Cortex of kidney (tissue), 1 donor: ENCODE measurements around the gene SERPINB7.

Experiments used
- DNase-seq: peaks from one replicate; lab custom pipeline; 2025; lab: John Stamatoyannopoulos, UW

SERPINB7 gene

GRCh38 chr18:63787673-63788072 is 12.5 kb downstream of the SERPINB7 start:
- DNase-seq = no peak

DNA sequence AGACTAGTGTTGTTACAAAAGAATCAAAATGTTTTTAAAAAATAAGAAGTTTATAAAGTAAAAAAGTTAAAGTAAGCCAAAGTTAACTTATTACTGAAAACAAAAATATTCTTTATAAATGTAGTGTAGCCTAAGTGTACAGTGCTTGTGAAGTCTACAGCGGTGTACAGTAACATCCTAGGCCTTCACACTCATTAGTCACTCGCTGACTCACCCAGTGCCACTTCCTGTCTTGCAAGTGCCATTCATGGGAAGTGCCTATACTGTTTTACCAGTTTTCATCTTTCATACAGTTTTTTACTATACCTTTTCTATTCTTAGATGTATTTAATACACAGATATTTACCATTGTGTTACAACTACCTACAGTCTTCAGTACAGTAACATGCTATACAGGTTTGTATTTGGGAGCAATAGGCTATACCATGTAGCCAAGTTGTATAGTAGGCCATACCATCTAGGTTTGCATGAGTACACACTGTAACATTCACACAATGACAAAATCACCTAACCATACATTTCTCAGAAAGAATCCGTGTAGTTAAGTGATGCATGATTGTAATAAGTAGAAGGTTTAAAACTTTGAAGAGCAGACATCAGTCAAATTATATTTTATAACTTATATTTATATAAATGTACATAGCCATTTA is 13.4 kb downstream of the SERPINB7 start:
- no peak for DNase-seq

- DNase-seq = no peak
These were observed 14.1 kb downstream of the SERPINB7 start for GRCh38 chr18:63789327-63789726.

GRCh38 chr18:63795606-63796005 is 20.4 kb downstream of the SERPINB7 start:
- DNase-seq = no peak

DNA sequence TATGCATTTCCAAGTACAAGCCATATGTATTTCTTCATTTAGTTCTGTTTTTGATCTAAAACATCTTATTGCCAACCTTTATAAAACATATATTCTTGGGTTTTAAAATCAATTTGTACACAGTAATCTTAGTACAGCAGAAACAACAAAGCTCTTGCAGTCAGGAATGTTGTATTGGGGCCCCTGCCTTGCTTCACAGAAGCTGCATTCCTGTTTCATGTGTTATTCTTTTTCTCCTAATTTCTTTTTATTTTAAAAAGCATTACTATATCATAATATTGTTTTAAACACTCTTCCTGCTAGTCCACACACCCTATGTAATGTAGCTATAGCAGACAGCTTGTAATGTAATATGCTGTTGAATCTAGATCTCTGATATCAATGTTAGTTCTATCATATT is 24.0 kb downstream of the SERPINB7 start:
- no peak for DNase-seq

DNA sequence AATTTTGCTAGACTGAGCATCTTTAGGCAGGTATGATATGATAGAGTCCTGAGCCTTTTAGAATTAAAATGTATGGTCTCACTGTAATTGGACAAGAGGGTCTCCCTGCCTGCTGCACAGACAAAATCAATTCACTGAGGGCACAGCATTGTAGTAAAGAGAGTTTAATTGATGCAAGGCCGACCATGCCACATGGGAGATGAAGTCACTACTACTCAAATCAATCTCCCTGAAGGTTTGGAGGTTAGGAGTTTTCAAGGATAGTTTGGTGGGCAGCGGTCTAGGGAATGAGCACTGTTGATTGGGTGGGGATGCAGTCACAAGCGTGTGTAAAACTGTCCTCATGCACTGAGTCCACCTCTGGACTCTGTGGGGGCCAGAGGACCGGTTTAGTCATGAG is 26.1 kb downstream of the SERPINB7 start:
- no peak for DNase-seq

GRCh38 chr18:63808125-63808524 is 32.9 kb downstream of the SERPINB7 start:
- DNase-seq = no peak

DNA sequence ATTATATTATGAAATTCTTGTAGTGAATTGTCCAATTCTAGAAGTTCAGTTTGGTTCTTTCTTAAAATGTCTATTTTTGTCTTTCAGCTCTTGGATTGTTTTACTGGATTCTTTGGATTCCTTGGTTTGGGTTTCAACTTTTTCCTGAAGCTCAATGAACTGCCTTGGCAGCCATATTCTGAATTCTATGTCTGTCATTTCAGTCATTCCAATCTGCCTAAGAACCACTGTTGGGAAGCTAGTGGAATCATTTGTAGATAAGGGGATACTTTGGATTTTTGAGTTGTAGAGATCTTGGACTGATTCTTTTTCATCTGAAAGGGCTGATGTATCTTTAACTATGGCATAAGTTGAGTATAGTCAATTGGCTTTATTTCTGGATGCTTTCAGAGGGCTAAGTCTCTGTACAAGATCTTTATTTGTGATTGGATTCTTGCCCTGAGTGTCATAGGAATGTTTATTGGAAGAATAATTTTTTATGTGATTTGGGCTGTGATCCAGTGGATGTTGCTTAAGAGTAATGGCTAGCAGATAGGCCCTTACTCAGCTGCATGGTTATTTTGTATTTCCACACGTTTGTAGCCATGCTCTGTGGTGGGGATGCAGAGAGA is 42.3 kb downstream of the SERPINB7 start:
- no peak for DNase-seq

DNA sequence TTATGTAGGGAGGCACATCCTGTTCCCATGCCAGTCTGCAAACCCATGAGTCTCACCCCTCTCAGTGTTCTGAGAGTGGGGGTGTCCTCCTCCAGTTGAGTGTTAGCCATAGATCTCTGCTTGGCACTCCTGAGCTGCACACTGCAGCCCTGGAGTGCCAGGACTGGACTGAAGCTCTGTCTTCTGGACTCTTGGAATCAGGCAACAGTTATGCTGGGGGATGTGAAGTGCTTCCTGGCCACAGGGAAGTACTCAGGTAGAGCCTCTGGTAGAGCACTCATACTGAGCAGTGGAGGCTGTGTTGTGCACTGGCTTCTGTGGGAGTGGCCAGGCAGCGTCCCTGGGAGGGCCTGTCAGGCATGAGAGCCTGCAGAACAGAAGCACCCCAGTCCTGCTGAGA is 43.0 kb downstream of the SERPINB7 start:
- DNase-seq = no peak

DNA sequence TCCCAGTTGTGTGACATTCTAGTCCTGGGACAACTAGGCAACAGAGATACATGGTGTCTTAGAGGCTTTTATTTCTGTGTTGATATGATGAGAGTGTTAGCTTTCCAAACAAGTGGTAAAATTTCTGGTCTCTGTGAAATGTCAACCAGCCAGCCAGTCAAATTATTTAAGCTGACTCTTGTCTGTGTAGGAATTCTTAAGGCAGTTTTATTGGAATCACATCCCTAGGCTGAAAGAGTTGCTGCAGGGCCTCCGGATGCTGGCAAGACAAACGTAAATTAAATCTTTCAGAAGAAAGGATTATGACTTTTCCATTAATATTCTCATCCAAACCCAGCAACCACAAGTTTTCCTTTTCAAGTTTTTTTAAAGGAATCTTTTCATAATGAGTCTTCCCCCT is 44.6 kb downstream of the SERPINB7 start:
- DNase-seq = no peak

DNA sequence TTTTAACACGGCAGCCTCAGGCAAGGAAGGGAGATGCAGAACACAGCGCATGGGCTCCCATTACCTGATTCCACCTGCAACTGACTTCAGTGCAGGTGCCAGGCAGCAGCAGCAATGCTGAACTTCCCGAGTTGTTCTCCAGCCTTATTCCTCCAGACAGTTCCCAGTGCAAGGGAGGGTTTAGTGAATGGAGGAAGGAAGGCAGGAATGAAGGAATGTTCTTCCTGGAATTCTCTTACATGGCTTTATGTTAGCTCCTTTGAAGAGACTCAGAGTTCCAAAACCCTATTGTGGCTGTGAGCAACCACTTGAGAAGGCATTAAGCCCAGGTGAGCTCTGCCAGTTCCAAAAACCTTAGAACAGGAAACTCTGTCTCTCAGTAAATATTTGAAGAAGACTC is 45.5 kb downstream of the SERPINB7 start:
- no peak for DNase-seq

DNA sequence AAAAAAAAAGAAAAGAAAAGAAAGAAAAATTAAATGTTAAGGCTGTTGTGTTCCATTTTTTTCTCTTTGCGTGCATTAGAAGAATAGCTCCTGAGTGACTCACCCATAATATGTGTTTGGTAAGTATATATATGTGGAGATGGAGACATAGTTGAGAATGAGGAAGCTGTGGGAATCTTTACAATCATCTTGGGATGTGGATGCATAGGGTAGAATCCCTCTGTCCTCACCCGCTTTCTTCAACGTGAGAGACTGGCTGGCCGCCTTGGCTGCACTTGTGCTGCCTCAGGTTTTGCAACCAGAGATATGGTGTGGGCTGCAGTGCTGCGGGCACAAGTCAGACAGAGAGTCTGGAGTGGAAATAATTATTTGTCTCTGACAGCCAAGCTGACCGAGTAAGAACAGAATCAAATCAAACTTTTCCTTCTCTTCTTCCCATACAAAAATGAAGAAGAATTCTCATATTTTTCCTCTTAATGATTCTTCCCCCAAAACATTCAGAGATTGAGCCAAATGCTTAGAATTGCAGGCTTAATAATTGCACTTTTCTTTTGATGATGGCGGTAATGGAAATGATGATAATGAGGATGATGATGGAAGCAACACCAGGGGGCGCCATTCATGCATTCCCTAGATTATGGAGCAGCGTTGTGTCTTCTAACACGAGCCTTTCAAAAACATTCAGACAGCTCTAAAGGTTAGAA is 48.5 kb downstream of the SERPINB7 start:
- no peak for DNase-seq

DNA sequence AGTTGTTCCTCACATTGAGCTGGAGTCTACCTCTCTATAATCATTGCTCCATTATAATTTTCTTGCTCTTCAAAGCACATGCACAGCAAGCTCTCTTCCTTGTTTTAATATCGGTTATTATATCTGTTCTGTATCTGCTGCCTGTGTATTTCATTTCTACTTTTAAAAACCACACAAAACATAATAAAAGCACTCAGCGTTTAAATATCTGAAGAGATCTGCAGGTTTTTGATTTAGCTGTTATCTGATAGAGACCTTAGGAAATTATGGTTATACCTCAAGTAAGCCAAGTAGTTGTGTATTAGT is 49.0 kb downstream of the SERPINB7 start:
- DNase-seq = no peak

DNA sequence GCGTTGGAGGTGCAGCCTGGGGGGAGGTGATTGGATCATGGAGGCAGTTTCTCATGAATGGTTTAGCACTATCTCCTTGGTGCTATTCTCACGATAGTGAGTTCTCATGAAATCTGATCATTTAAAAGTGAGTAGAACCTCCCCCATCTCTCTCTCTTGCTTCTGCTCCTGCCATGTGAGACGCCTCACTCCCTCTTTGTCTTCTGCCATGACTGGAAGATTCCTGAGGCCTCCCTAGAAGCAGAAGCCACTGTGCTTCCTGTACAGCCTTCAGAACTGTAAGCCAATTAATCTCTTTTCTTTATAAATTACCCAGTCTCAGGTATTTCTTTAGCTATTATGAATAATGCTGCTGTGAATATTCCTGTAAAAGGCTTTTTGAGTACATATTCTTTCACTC is 52.9 kb downstream of the SERPINB7 start:
- no peak for DNase-seq

DNA sequence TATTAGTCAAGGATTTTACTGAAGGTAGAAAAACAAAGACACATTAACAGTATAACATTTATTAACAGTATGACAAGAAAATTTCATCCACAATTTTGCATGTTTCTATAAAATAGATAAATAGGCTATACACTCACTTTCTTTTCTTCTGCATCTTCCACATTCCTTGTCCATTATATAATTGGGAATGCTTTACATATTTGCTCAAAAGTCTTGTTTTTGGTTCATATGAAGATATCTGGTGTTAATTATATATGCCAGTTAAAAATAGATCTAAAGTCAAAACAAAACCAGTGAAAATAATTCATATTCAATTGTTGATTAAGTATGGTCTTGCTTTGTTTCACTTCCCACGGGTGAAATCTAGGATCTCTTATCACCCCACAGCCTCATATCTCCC is 53.4 kb downstream of the SERPINB7 start:
- no peak for DNase-seq

DNA sequence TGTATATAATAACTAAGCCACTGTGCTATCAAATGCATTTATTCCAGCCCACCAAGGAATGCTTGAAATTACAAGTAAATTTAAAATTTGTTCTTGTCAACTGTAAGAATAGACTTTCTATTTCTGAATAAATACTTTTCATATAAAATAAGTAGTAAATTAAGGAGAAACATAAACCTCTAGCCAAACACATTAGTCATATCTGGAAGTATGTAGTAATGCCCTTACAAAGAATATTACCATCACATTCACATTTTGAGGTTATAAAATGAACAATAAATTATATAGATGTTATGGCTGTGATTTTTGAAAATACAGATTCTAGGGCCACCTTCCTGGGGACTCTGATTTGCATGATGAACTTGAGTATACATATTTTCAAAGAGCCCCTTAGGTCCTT is 54.7 kb downstream of the SERPINB7 start:
- DNase-seq = no peak

DNA sequence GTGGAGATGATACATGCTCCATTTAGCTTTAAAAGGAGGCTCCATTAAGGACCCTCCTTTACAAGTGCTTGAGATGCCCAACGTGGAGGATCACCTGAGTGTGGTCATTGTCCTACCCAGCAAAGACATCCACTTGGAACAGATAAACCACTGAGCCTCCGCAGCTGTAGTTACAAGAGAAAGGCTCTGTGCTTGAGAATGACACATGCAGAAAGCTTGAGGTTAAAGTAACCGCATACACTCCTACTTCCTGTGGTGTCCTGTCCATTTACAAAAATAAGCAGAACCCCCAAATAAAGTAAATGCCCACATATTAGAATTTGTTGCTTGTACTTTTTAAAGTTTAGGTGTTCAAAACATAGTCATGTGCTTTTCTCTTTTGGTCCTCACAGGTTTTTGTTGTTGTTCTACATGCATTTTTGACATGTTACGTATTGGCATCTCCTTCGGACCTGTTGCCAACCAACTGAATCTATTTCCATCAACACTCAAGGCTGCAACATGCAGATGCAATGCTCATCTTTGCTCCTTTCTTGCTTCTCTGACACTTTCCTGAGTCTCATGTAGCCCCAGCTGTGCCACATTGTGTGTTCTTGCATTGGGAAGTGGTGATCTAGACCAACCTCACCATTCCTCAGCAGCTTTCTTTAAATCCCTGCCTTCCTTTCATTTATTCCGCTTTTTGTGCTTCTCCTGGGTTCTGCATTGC is 56.0 kb downstream of the SERPINB7 start:
- DNase-seq = no peak

GRCh38 chr18:63832470-63832869 is 57.3 kb downstream of the SERPINB7 start:
- no peak for DNase-seq

DNA sequence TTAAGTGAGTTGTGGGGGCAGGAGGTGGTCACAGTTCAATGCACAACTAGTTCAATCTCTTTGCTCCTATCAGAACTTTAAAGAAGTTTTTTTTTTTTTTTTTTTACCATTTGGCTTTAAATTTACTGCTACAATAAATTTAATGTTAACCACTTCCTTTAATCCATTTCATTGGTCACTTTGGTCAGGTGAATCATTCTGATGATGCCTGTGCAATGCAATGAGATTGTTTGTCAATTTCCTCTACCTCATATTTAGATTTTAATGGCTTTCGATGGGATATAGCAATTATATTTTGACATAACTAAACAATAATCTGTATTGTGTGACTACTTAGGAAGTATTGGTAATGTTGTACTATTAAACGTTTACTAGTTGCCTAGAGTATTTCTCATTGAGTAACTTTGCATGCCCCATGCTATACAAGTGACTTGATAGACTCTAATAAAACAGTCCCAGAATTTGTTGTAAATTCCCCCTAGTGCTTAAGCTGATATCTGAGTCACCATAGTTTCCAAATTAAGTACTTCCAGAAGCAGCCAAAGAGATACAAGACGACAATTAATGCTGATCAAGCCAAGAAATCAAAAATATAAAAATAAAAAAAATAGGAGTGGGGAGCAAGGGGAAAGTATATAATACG is 59.4 kb downstream of the SERPINB7 start:
- DNase-seq = no peak

- no peak for DNase-seq
These were observed 61.2 kb downstream of the SERPINB7 start for GRCh38 chr18:63836456-63836855.

DNA sequence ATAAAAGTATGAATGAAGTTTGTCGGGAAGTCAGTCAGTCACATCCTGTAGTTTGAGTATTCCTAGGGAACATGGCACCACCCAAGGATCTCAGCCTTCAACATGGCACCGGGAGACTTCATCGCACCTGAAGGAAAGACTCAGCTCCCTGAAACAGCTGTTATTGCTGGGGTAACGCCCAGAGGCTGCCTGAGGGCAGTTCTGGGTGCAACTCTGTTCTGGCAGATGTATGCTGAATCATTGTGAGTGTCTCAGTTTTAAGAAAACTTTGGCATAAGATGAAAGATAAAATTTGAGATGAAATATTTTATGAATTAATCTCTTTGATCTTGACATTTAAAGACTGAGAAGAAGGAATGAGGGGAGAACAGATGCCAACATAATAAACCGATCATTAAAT is 62.4 kb downstream of the SERPINB7 start:
- no peak for DNase-seq

GRCh38 chr18:63843008-63843407 is 67.8 kb downstream of the SERPINB7 start:
- no peak for DNase-seq

GRCh38 chr18:63844254-63844653 is 69.0 kb downstream of the SERPINB7 start:
- no peak for DNase-seq
